Mesenchymal stem cell (in vitro differentiated cells and primary cell): ENCODE data around the gene GOLPH3L.
A peak's percentile ranks its signal among the peaks of the same experiment; 100 is the strongest.
"Not testable (repeated sequence)": the region's sequence is repeated elsewhere in the genome, so short reads cannot be mapped to it uniquely, and the experiment has no call there.

Experiments
- DNase-seq: peaks from one replicate; pipeline ENCODE4 v3.0.0-alpha.2; 2013
- H2AFZ ChIP-seq: one replicate; pipeline ENCODE4 v1.6.1; 2013; ENCODE audit warnings: low read depth, mild to moderate bottlenecking, control low read depth, inconsistent platforms, low read length, moderate library complexity
- H2AK5ac ChIP-seq: 2 replicates; pipeline ENCODE4 v1.6.1; 2013; ENCODE audit warnings: low read length, moderate library complexity, mild to moderate bottlenecking, inconsistent platforms; ENCODE audit not compliant: severe bottlenecking
- H2BK120ac ChIP-seq: one replicate; pipeline ENCODE4 v1.6.1; 2013; ENCODE audit warnings: low read depth, mild to moderate bottlenecking, inconsistent platforms, low read length, moderate library complexity
- H2BK12ac ChIP-seq, 2 experiments: one replicate each; pipeline ENCODE4 v1.6.1; 2013; ENCODE audit warnings: inconsistent platforms in 2 of 2, low read length in 2 of 2, mild to moderate bottlenecking in 2 of 2, moderate library complexity in 2 of 2, control low read depth in 1 of 2
- H2BK15ac ChIP-seq: one replicate; pipeline ENCODE4 v1.6.1; 2013; ENCODE audit warnings: mild to moderate bottlenecking, low read depth, inconsistent platforms; ENCODE audit not compliant: poor library complexity, severe bottlenecking
- H2BK5ac ChIP-seq: 2 replicates; pipeline ENCODE4 v1.6.1; 2013; ENCODE audit warnings: low read depth, mild to moderate bottlenecking, low read length, control low read depth, inconsistent platforms; ENCODE audit not compliant: poor library complexity, severe bottlenecking
- H3K14ac ChIP-seq, 2 experiments: one replicate each; pipeline ENCODE4 v1.6.1; 2013; ENCODE audit warnings: inconsistent platforms in 2 of 2, low read length in 2 of 2, control low read depth in 1 of 2, mild to moderate bottlenecking in 1 of 2, moderate library complexity in 1 of 2
- H3K18ac ChIP-seq, 2 experiments: one replicate each; pipeline ENCODE4 v1.6.1; 2013; ENCODE audit warnings: inconsistent platforms in 2 of 2, low read length in 2 of 2, control low read depth in 1 of 2, low read depth in 1 of 2, mild to moderate bottlenecking in 1 of 2
- H3K23ac ChIP-seq, 2 experiments: one replicate each; pipeline ENCODE4 v1.6.1; 2013; ENCODE audit warnings: inconsistent platforms in 2 of 2, low read length in 2 of 2, mild to moderate bottlenecking in 2 of 2, moderate library complexity in 2 of 2, control low read depth in 1 of 2
- H3K27ac ChIP-seq: 2 replicates; pipeline ENCODE4 v1.5.1; 2013; ENCODE audit warnings: mild to moderate bottlenecking, moderate library complexity, low read length, control low read depth, inconsistent platforms; ENCODE audit not compliant: poor library complexity, severe bottlenecking
- H3K27me3 ChIP-seq, 2 experiments: 2 replicates each; pipeline versions ENCODE4 v1.6.1 to v1.7.0; 2013; ENCODE audit warnings: low read length in 2 of 2, mild to moderate bottlenecking in 2 of 2, moderate library complexity in 2 of 2, control low read depth in 1 of 2, inconsistent platforms in 1 of 2; ENCODE audit not compliant: control insufficient read depth in 1 of 2, insufficient read depth in 1 of 2
- H3K36me3 ChIP-seq, 2 experiments: 2 replicates each; pipeline versions ENCODE4 v1.6.1 to v1.7.0; 2013; ENCODE audit warnings: low read length in 2 of 2, control low read depth in 1 of 2, inconsistent platforms in 1 of 2, low read depth in 1 of 2, mild to moderate bottlenecking in 1 of 2; ENCODE audit not compliant: insufficient read depth in 2 of 2, control insufficient read depth in 1 of 2
- H3K4ac ChIP-seq, 2 experiments: one replicate each; pipeline ENCODE4 v1.6.1; 2013; ENCODE audit warnings: inconsistent platforms in 2 of 2, low read length in 2 of 2, mild to moderate bottlenecking in 2 of 2, moderate library complexity in 2 of 2, control low read depth in 1 of 2, low read depth in 1 of 2
- H3K4me1 ChIP-seq: 2 replicates; pipeline ENCODE4 v1.6.1; 2013; ENCODE audit warnings: low read depth, low read length, control low read depth; ENCODE audit not compliant: control insufficient read depth, insufficient read depth
- H3K4me2 ChIP-seq: 2 replicates; pipeline ENCODE4 v1.6.1; 2013; ENCODE audit warnings: low read length, mild to moderate bottlenecking, inconsistent platforms; ENCODE audit not compliant: poor library complexity, severe bottlenecking
- H3K4me3 ChIP-seq, 2 experiments: 2 replicates each; pipeline versions ENCODE4 v1.5.1 to v1.7.0; 2013; ENCODE audit warnings: low read length in 2 of 2, mild to moderate bottlenecking in 2 of 2, control low read depth in 1 of 2, low read depth in 1 of 2; ENCODE audit not compliant: insufficient read depth in 1 of 2
- H3K79me1 ChIP-seq: replicated peaks from 2 replicates; pipeline ENCODE4 v1.6.1; 2013; ENCODE audit warnings: mild to moderate bottlenecking, control low read depth, low read length, inconsistent platforms; ENCODE audit not compliant: poor library complexity, severe bottlenecking
- H3K9ac ChIP-seq: 2 replicates; pipeline ENCODE4 v1.7.0; 2013; ENCODE audit warnings: mild to moderate bottlenecking, low read length, moderate library complexity
- H3K9me3 ChIP-seq: 2 replicates; pipeline ENCODE4 v1.7.0; 2013; ENCODE audit warnings: mild to moderate bottlenecking, low read length; ENCODE audit not compliant: control insufficient read depth
- H4K8ac ChIP-seq: one replicate; pipeline ENCODE4 v1.6.1; 2013; ENCODE audit warnings: inconsistent platforms, mild to moderate bottlenecking, low read length, moderate library complexity
- H4K91ac ChIP-seq: one replicate; pipeline ENCODE4 v1.6.1; 2013; ENCODE audit warnings: mild to moderate bottlenecking, low read length, inconsistent platforms
- WGBS: methylation state at CpG from one replicate; pipeline ENCODE4 v1.1.7; 2013; ENCODE audit warnings: mixed read lengths; 5-methylcytosine and 5-hydroxymethylcytosine counted together

Gene GOLPH3L

GRCh38 chr1:150605451-150605731 lies 91.6 kb downstream of the GOLPH3L start:
- not testable (repeated sequence) for DNase-seq, H2AFZ ChIP-seq, H2BK12ac ChIP-seq, H3K4me3 ChIP-seq, H3K9me3 ChIP-seq, H3K14ac ChIP-seq, H4K91ac ChIP-seq, H3K36me3 ChIP-seq, H3K4me1 ChIP-seq, H4K8ac ChIP-seq, H3K4me2 ChIP-seq, H3K23ac ChIP-seq, H2BK15ac ChIP-seq, H3K27me3 ChIP-seq
- peaks cover 14% of the 10 kb centered on the region for H3K79me1 ChIP-seq
- peak overlapping the region; percentile 13 to 73 for H3K4ac ChIP-seq
- 92% methylated on average over 3 of the region's 3 CpGs for WGBS
- peak overlapping the region; percentile 22 for H2BK120ac ChIP-seq
- peak overlapping the region; percentile 71 for H3K27ac ChIP-seq
- H3K18ac ChIP-seq: peak overlapping the region in 1 of 2 experiments; percentile 52
- H3K9ac ChIP-seq: peak overlapping the region; percentile 78
- peak overlapping the region; percentile 90 for H2BK5ac ChIP-seq
- H2AK5ac ChIP-seq: peak overlapping the region; percentile 88

DNA sequence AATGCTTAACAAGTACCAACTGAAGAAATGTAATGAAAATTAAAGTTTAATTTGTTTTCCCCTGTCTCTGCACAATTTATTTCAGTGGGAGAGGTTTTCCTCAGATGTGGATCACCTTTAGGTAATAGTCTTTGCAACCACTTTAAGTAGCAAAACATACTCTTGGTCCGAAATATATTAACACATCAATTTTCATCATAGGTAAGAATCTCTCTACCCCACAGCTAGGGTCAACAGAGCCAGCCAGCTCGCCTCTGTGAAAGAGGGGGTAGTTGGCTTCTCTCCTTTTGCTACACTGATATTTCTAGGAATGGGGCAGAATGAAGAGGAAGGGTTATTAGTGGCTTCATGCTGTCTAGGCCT lies 92.7 kb downstream of the GOLPH3L start:
- Histone ChIP-seq H3K27me3 (no peaks in the 10 kb centered on the region), H2BK120ac (peak overlapping the region; percentile 21), H3K18ac (peak overlapping the region in 1 of 2 experiments; percentile 26), H2BK12ac (no peak overlapping the region), H4K8ac (peak overlapping the region; percentile 82), H2AK5ac (peak overlapping the region; percentile 5), H3K4me1 (peaks cover 3% of the 10 kb centered on the region), H3K27ac (peak overlapping the region; percentile 71), H2BK15ac (peak overlapping the region; percentile 88), H2BK5ac (no peak overlapping the region), H3K36me3 (peaks cover 3 to 4% of the 10 kb centered on the region in 2 experiments), H3K14ac (no peak overlapping the region), H3K9ac (peak overlapping the region; percentile 78), H3K4ac (peak overlapping the region in 1 of 2 experiments; percentile 20), H3K4me3 (no peak overlapping the region), H4K91ac (no peak overlapping the region), H3K79me1 (peaks cover 12% of the 10 kb centered on the region), H3K9me3 (no peaks in the 10 kb centered on the region), H3K4me2 (no peak overlapping the region), H2AFZ (no peak overlapping the region), H3K23ac (no peak overlapping the region)
- 80% methylated on average over 1 of the region's 2 CpGs for WGBS
- DNase-seq: no peak

DNA sequence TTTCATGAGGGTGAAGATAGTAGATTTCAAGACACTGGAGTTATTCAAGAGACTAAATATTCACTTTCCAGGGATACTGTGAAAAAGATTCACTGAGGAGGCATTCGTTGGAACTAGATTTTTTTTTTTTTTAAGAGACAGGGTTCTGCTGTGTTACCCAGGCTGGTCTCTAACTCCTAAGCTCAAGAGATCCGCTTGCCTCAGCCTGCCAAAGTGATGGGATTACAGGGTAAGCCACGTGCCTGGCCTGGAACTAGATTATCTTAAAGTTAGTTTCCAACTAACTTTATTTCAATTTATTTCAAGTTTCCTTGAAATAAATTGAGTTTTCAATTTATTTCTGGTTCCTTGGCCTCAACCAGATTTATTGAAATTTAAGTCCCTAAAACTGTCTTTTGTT lies 93.2 kb downstream of the GOLPH3L start:
- no peak for DNase-seq
- no peaks in the 10 kb centered on the region for H3K9me3 ChIP-seq
- no peak overlapping the region for H3K14ac ChIP-seq
- H4K91ac ChIP-seq: no peak overlapping the region
- no peak overlapping the region for H4K8ac ChIP-seq
- H3K18ac ChIP-seq: peak overlapping the region in 1 of 2 experiments; percentile 59
- H3K4me1 ChIP-seq: peaks cover 3% of the 10 kb centered on the region
- peak overlapping the region; percentile 56 for H3K27ac ChIP-seq
- 86% methylated on average over 2 of the region's 3 CpGs for WGBS
- H3K4me2 ChIP-seq: no peak overlapping the region
- H2BK12ac ChIP-seq: no peak overlapping the region
- peaks cover 12% of the 10 kb centered on the region for H3K79me1 ChIP-seq
- no peak overlapping the region for H3K4ac ChIP-seq
- H2BK15ac ChIP-seq: no peak overlapping the region
- H2AFZ ChIP-seq: no peak overlapping the region
- no peaks in the 10 kb centered on the region for H3K27me3 ChIP-seq
- no peak overlapping the region for H3K4me3 ChIP-seq
- peak overlapping the region; percentile 78 for H3K9ac ChIP-seq
- H3K36me3 ChIP-seq: peaks cover 3 to 4% of the 10 kb centered on the region in 2 experiments
- no peak overlapping the region for H2BK5ac ChIP-seq
- H3K23ac ChIP-seq: no peak overlapping the region
- H2AK5ac ChIP-seq: peak overlapping the region; percentile 84
- no peak overlapping the region for H2BK120ac ChIP-seq

DNA sequence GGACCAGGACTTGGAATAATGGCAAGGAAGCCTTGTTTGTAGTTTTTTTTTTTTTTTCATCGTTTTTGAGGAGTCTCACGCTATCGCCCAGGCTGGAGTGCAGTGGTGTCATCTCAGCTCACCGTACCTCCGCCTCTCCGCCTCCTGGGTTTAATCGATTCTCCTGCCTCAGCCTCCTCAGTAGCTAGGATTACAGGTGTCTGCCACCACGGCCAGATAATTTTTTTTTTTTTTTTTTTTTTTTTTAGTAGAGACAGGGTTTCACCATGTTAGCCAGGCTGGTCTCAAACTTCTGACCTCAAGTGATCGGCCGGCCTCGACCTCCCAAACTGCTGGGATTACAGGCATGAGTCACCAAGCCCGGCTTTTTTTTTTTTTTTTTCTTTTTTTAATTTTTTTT lies 94.6 kb downstream of the GOLPH3L start:
- not testable (repeated sequence) for H3K4ac ChIP-seq, H3K79me1 ChIP-seq, H3K4me3 ChIP-seq, H4K8ac ChIP-seq, H2BK12ac ChIP-seq, H2BK120ac ChIP-seq, H3K36me3 ChIP-seq, H3K4me2 ChIP-seq, H3K9ac ChIP-seq, H2AFZ ChIP-seq, H3K14ac ChIP-seq, H2AK5ac ChIP-seq, H3K27me3 ChIP-seq, H4K91ac ChIP-seq, DNase-seq, H3K9me3 ChIP-seq, H3K23ac ChIP-seq, H3K27ac ChIP-seq, H3K18ac ChIP-seq, H3K4me1 ChIP-seq, H2BK5ac ChIP-seq
- H2BK15ac ChIP-seq: peak overlapping the region; percentile 97
- 99% methylated on average over 6 of the region's 12 CpGs for WGBS
